Activated CD8-positive, alpha-beta T cell treated with anti-CD3 and anti-CD28 coated beads for 36 hours (primary cell): Measurements from ENCODE around the gene AZGP1. TPM values are rescaled to one million over a fixed set of nuclear protein-coding genes. Genes with fewer than 3 reads are reported as not detected.
A peak's percentile ranks its signal among the peaks of the same experiment; 100 is the strongest.

Experiments used
- ATAC-seq: fragments of 200-7000 bp; cut with Tn5 transposase; one replicate; pipeline ENCODE4 v1.10.0; 2021; ENCODE audit warnings: mild to moderate bottlenecking, moderate library complexity
- CTCF ChIA-PET: fragments of 350-600 bp; sonication (Branson Sonifier 250); formaldehyde crosslinking; loops from one replicate; lab custom pipeline; 2021; ENCODE audit warnings: antibody characterized with exemption; lab: Charles Lee
- POLR2A ChIA-PET: fragments of 350-600 bp; sonication (Branson Sonifier 250); formaldehyde crosslinking; loops from one replicate; lab custom pipeline; 2021; ENCODE audit warnings: antibody characterized with exemption; lab: Charles Lee
- DNase-seq: peaks from one replicate; pipeline ENCODE4 v3.0.0-alpha.2; 2020
- H3K27ac Mint-ChIP-seq: one replicate; pipeline ENCODE4 v1.8.0; 2021; ENCODE audit warnings: mild to moderate bottlenecking, mixed read lengths
- H3K27me3 Mint-ChIP-seq: one replicate; pipeline ENCODE4 v1.8.0; 2021; ENCODE audit warnings: mixed read lengths
- H3K36me3 Mint-ChIP-seq: one replicate; pipeline ENCODE4 v1.8.0; 2021; ENCODE audit warnings: low read depth, mixed read lengths
- H3K4me1 Mint-ChIP-seq: one replicate; pipeline ENCODE4 v1.8.0; 2021; ENCODE audit warnings: low read depth, mixed read lengths
- H3K4me3 Mint-ChIP-seq: one replicate; pipeline ENCODE4 v1.8.0; 2021; ENCODE audit warnings: mild to moderate bottlenecking, moderate library complexity, mixed read lengths
- H3K9me3 Mint-ChIP-seq: one replicate; pipeline ENCODE4 v1.8.0; 2021; ENCODE audit warnings: mixed read lengths
- CTCF ChIP-seq: fragments of 200-600 bp; IDR thresholded peaks from one replicate; pipeline ENCODE4 v1.8.0; 2022; ENCODE audit warnings: antibody characterized with exemption, mild to moderate bottlenecking
- intact Hi-C: fragments of 100-400 bp; cut with micrococcal nuclease; formaldehyde crosslinking; loops from one replicate; pipeline ENCODE4 v1.10.0; 2022
- total RNA-seq, 2 experiments: library from RNA; stranded (reverse); gene quantifications; one replicate each; pipeline ENCODE4 v1.2.3, GENCODE V29; 2021

The AZGP1 gene
- total RNA-seq, 2 experiments from 2014 or later, result not detected

- TF ChIP-seq CTCF, result no peak
- peaks cover 45% of the 10 kb centered on the region for H3K36me3 Mint-ChIP-seq
- peak; percentile 14 for DNase-seq
- peaks cover 42% of the 10 kb centered on the region for H3K4me1 Mint-ChIP-seq
- intact Hi-C loops, result no loop called here
- no peaks in the 10 kb centered on the region for H3K27me3 Mint-ChIP-seq
- H3K9me3 Mint-ChIP-seq, result no peaks in the 10 kb centered on the region
- ATAC-seq, result peak; percentile 58
- peak overlapping the region; percentile 10 for H3K27ac Mint-ChIP-seq
- no peak overlapping the region for H3K4me3 Mint-ChIP-seq
- ChIA-PET POLR2A (interaction anchor here (0.7 to 1.1 kb wide), 4 partner anchors 9 to 102 kb away, joined by 3 to 4 read pairs (median 3); partner anchors contain the start of genes MCM7 and TRIM4), CTCF (interaction anchor here (1.2 to 2.2 kb wide), 3 partner anchors 32 to 54 kb away, joined by 4 to 7 read pairs (median 5); no protein-coding TSS in a partner anchor)
Observed at GRCh38 chr7:100021297-100021696, 45.5 kb upstream of the AZGP1 start.

DNA sequence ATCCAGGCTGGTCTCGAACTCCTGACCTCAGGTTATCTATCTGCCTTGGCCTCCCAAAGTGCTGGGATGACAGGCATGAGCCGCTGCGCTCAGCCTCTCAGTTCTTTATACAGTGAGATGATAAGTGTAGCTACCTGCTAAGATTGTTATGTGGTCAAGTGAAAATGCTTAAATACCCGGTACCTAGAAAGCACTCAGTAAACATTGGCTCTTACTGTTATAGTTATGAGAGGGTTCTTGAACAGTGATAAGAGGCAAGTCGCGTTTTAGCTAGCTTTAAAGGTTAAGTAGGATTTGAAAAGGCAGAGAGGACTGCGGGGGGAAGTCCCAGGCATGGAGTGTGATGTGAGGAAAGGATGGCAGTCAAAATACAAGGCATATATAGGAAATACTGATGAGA, 44.1 kb upstream of the AZGP1 start:
- POLR2A ChIA-PET, result interaction anchor here (0.8 to 1.1 kb wide), 2 partner anchors 14 to 22 kb away, joined by 3 to 4 read pairs; no protein-coding TSS in a partner anchor
- DNase-seq, result no peak
- no peaks in the 10 kb centered on the region for H3K9me3 Mint-ChIP-seq
- ATAC-seq, result no peak
- peaks cover 38% of the 10 kb centered on the region for H3K36me3 Mint-ChIP-seq
- H3K27me3 Mint-ChIP-seq, result no peaks in the 10 kb centered on the region
- H3K4me3 Mint-ChIP-seq, result no peak overlapping the region
- CTCF ChIA-PET, result interaction anchor here (0.8 to 1.0 kb wide), 3 partner anchors 28 to 111 kb away, joined by 3 to 5 read pairs (median 3); partner anchors contain the start of gene ZSCAN21
- TF ChIP-seq CTCF, result no peak
- peak overlapping the region; percentile 82 for H3K27ac Mint-ChIP-seq
- intact Hi-C loops, result no loop called here
- H3K4me1 Mint-ChIP-seq, result peaks cover 48% of the 10 kb centered on the region

DNA sequence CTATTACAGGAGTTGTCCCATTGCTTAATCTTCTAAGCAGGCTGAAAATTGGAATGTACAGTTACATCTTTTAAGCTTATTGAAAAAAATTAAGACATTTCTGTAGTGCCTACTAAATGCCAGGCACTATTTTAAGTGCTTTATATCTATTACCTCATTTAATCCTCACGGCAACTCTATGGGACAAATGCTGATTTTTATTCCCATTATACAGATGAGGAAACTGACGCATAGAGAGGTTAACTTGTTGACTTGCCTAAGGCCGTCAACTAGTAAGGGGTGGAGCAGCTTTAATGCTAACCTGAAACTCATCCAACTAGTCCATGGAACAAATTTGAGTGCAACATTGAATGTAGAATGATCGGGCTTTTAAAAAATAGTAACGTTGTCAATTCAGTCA, 42.0 kb upstream of the AZGP1 start:
- Mint-ChIP-seq H3K27ac (no peak overlapping the region), H3K27me3 (no peaks in the 10 kb centered on the region), H3K9me3 (no peaks in the 10 kb centered on the region), H3K4me3 (no peak overlapping the region), H3K36me3 (peaks cover 25% of the 10 kb centered on the region), H3K4me1 (peaks cover 57% of the 10 kb centered on the region)
- intact Hi-C loops, result no loop called here
- DNase-seq (no peak), ATAC-seq (no peak)
- ChIA-PET POLR2A (interaction anchor here (1.0 to 2.6 kb wide), 4 partner anchors 9 to 54 kb away, joined by 4 to 8 read pairs (median 4); no protein-coding TSS in a partner anchor), CTCF (interaction anchor here (0.7 to 1.7 kb wide), 5 partner anchors 28 to 114 kb away, joined by 3 to 6 read pairs (median 3); no protein-coding TSS in a partner anchor)
- no peak for TF ChIP-seq CTCF

- ChIA-PET CTCF (interaction anchor here (0.7 to 1.7 kb wide), 7 partner anchors 19 to 115 kb away, joined by 3 to 6 read pairs (median 3); no protein-coding TSS in a partner anchor), POLR2A (interaction anchor here (1.0 to 2.7 kb wide), 7 partner anchors 10 to 393 kb away, joined by 4 to 9 read pairs (median 5); no protein-coding TSS in a partner anchor)
- no peak overlapping the region for H3K27ac Mint-ChIP-seq
- peaks cover 22% of the 10 kb centered on the region for H3K36me3 Mint-ChIP-seq
- H3K27me3 Mint-ChIP-seq, result no peaks in the 10 kb centered on the region
- ATAC-seq, result no peak
- no peaks in the 10 kb centered on the region for H3K9me3 Mint-ChIP-seq
- no peak for TF ChIP-seq CTCF
- no peak for DNase-seq
- peaks cover 59% of the 10 kb centered on the region for H3K4me1 Mint-ChIP-seq
- intact Hi-C loops, result no loop called here
- peak overlapping the region; percentile 26 for H3K4me3 Mint-ChIP-seq
Observed at GRCh38 chr7:100017300-100017699, 41.5 kb upstream of the AZGP1 start.
